Amygdala (tissue), 56 donors: ENCODE results near the gene SLC18A3.

Experiments
- DNase-seq, 56 donors: peaks; one replicate each; lab custom pipeline; 2025; lab: John Stamatoyannopoulos, UW

The SLC18A3 gene

DNA sequence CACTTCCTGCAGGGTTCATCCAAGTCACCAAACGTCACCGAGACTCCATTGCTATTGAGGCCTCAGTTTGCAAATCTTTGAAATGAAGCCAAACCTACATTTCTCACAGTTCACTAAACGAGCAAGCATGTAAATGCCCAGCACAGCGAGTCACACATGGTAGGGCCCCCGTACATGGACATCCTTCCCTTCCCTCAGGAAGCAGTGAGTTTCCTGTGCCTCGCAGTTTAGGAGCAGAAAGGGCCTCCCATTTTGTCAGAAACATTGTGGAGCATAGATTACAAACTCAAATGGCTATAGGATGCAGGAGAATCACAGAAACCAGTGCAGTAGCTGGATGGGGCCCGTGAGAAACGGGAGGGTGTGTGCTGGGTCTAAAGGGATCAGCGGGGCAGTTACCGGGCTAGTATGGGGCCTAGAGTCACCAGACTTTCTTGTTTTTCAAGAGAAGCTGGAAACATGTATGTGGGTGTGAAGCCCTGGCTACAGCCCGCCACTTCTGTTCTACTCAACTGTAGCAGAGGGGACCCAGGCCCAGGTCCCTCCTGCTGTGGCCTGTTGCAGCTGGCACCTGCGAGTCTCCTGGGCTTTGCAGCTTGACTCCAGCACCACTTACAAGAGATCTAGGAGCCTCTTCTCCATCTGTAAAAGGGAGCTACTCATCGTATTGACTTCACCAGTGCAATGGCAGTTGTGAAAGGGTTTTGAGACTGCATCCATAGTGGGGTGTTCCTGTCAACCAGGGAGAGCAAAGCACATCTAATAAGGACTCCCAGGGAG, 14.2 kb upstream of the SLC18A3 start:
- DNase-seq = no peak

DNA sequence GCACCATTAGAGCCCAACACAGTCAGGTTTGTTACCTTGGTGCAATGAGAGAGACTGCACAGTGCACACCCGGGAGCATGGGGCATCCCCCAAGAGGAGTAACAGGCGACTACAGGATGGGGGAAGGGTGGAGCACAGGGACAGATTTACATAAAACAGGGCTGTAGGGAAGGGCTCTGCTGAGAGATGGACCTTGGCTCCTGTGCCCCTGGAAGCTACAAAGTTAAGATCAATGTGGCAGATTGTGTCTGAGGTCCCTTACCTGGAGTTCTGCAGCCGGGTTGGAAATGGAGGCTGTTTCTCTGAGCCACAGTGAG, 13.7 kb upstream of the SLC18A3 start:
- no peak for DNase-seq

DNA sequence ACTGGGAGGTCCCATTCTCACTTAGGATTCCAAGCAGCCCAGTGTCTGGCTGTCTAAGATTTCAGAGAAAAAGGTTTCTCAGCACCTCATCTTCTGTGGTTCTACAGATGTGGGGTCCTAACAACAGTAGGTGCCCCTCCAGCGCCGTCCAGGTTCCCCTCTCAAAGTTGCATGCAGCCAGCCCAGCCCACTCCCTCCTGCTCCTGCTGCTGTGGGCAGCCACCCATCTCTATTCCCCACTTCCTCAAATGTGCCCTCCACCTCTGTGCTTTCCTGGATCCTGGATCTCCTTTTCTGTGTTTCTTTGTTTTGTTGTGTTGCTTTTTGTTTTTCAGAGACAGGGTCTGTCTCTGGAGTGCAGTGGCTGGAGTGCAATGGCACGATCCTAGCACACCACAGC, 13.3 kb upstream of the SLC18A3 start:
- no peak for DNase-seq

- DNase-seq = no peak
Measured at GRCh38 chr10:49597426-49598163, 12.5 kb upstream of the SLC18A3 start.

GRCh38 chr10:49598164-49598856, 11.8 kb upstream of the SLC18A3 start:
- no peak for DNase-seq

DNA sequence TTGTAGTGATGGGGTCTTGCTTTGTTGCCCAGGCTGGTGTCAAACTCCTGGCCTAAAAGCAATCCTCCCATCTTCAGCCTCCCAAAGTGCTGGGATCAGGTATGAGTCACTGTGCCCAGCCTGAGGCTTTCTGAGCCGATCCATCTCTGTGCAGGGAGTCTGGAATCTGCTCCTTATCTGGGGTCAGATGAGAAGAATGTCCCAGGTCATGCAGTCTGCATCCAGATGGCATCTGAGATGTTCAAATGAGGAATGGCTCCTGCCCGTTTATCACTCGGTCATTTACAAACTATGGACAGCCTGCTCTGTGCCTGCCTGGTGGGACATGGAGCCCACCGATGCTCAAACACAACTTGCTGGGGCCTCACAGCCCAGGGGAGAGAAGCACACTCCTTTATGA, 11.1 kb upstream of the SLC18A3 start:
- DNase-seq = no peak

DNA sequence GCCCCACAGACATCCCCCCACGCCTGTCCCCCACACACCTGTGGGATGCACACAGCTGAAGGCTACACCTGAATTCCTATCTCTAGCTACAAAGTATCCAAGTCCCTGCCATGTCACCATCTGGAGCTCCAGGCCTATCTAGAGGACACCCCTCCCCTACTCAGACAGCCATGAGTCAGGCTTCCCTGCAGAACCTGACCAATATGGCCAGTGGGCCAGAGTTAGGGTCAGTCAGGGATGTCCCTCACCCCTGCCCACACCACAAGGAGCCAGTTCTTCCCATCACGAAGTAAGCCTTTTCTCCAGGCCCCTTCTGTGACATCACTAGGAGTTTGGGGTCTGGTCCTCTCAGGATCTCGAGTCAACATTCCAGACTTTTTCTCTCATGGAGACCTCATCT, 10.6 kb upstream of the SLC18A3 start:
- no peak for DNase-seq

GRCh38 chr10:49600046-49600445, 10.1 kb upstream of the SLC18A3 start:
- no peak for DNase-seq

DNA sequence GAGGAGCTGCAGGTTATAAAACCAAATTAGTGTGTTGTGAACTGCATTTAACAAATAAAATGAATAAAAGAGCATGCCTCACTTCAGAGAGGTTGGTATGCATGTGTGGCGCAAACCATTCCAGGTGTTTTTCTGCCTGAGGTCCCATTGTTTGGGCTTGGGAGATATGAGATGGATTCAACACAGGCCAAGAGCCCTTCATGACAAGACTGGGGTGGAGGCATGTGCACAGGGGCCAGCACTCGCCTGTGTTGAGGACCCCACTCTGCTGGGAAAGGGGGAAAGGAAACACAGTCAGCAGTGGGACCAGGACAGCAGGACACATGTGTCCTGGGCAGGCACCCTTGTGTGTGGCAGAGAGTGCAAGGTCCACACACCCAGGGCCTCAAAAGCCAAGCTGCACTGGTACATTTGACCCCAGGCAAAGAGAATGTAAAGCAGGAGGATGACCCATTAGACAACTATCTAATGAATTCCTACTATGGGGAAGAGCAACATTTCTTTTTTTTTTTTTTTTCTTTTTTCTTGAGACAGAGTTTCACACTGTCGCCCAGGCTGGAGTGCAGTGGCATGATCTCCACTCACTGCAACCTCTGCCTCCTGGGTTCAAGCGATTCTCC, 9.2 kb upstream of the SLC18A3 start:
- no peak for DNase-seq

DNA sequence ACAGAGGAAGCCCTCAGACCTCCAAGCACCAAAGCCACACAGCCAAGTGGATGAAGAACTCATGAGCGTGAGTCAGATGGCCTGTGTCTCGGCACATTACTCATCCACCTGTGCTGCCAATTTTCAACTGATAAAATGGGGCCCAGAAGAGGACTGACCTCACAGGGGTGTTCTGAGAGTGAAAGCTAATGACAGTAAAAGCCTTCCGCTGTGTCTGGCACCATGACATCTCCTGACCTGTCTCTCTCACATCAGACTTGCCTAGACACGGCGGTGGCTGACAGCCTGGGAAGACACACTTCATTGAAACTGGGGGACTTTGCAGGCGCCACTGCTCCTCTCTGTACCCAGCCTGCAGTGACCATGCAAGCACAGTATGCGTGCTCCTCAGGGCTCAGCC, 8.3 kb upstream of the SLC18A3 start:
- DNase-seq = no peak

DNA sequence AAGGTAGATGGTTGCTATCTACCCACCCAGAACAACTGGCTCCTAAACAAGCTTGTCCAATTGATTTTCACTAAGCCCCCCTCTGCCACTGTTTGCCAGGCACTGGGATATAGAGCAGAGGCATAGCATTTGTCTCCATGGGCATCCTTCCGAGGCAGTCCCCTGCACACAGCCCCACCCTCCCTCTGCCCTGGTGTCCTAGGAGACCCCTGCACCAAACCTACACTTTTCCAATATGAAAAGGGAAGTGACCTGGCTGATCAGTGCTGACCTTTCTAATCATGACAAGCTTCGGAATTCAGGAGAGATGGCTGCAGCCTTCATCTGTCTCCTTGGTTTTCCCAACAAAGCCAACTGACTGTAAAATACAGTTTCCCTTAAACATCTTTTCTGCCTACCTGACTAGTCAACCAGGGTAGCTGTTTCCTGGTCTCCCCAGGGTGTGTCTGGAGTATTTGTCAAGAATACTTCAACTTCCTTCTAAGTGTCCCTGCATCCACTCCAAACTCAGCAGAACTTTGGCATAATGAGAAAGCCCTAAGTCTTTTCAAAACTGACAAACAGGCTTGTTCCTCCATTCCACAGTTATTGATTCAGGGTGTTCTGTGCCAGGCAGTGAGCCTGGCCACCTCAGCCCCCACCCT, 7.6 kb upstream of the SLC18A3 start:
- DNase-seq = no peak

DNA sequence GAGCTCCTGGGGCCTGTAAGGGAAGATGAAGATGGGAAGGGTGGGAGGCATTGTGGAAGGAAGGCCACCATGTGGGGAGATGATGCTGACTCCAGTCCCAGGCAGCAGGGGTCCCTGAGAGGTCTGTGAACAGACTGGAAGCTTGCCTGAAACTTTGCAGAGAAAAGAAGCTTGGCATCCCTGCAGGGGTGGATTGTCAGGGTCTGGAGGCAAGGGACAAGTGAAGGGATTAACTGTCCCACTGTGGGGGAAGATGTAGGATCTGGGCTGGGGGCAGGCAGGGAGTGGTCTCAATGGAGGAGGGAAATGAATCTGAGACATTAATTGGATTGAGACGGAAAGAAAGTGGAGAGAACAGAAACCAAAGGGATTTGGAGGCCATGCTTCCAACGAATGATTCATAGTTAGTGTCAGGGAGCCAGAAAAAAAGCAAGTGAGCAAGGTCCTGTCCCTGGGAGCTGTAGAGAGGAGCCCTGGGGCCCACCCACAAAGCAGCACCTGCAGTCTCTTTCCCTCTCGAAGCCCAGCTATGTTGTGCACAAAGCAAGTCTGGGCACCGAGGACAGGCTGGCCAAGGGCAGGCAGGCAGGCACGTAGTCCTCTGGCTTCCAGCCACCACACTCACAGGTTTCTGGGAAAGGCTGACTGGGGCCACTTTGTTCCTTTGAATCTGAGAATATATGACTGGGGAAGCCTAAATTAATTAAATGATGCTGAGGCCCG, 4.7 kb upstream of the SLC18A3 start:
- peak in 4 of 56 donors; percentile 10 to 24 (median 12) for DNase-seq

DNA sequence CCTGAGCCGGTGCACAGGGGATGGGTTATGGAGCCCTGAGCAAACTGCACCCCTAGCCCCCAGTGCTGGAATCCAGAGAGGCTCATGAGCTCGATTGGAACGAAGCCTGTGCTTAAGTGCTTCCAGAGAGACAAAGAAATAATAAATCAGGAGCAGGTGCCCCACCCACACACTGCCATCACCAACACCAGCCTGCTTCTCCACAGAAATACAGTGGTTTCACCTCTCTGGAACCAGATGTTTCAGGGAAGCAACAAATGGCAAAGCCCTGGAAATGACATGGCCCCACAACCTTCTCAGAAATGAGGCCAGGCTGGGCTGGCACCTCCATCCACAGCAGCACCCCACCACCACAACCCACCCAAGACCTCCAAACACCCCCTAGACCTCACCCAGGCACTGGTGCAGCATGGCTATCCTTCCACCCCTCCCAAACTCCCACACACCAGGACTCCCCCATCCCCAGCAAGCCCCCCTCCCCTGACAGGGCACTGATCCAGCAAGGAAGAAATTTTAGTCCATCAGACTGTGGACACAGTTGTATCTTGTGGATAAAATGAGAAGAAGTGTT, 4.1 kb upstream of the SLC18A3 start:
- DNase-seq = no peak

GRCh38 chr10:49606981-49607535, 3.1 kb upstream of the SLC18A3 start:
- DNase-seq = peak in 10 of 56 donors; percentile 7 to 52 (median 21)

DNA sequence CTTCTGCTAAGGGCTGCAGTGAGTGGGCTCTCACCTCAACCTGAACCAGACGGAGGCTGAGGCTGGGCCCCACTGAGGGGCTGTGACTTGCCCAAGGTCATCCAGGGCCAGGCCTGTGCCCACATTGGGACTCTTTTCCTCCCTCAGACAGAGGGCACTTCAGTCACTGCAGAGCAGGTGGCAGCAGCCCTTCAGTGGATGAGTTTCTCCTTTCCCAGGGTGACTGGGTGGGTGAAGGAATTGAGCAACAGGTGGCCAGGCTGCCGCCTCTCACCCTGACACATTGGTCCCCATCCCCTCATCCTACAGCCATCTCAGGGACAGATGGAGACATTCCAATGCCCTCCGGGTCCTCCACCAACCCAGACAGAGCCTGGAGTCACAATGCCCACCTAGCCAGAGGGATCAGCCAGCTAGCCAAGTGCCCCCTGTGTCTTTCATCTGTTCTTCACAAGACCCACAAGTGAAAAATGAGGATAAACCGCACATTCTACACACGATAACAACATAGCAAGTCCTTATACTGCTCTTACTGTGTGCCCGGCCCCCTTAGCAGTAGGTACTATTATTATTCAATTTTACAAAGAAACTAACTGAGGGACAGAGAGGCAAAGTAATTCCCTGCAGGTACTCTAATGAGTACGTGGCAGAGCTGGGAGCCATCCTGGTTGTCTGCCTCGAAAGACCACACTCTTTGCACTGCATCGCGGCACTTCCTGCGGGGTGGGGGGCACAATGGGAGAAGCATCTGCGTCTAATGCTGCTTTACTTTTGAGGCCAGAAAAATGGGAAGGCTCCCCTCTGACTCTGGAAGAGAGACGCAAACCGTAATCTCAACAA, 1.7 kb upstream of the SLC18A3 start:
- no peak for DNase-seq

GRCh38 chr10:49609006-49609282, 1.2 kb upstream of the SLC18A3 start:
- DNase-seq = no peak

GRCh38 chr10:49609283-49610113, 612 bp upstream of the SLC18A3 start:
- DNase-seq = no peak
